ENCODE measurements around the gene RTL10. TPM values are rescaled to one million over a fixed set of nuclear protein-coding genes. Genes with fewer than 3 reads are reported as not detected.

RTL10 gene
- 10 to 100 TPM in 1 of 2 donors, 1 to 10 TPM in 1; 8.1 to 13.8 TPM for polyA plus RNA-seq

- peak within 1 kb of the TSS; percentile 94 to 97 for H3K27ac ChIP-seq (ENCODE audit: low read depth in 2 of 2, low read length in 1 of 2)
- H3K4me1 ChIP-seq (ENCODE audit: control insufficient read depth in 2 of 2, insufficient read depth in 2 of 2, low read length in 1 of 2) = peaks cover 11 to 41% of the 10 kb centered on the region in 2 donors
- WGBS, 2 donors = 0 to 1% methylated on average over 78 to 81 of the region's 81 CpGs
Measured at GRCh38 chr22:19854778-19855503, at the start of gene RTL10, which contains the start of gene GNB1L. Gene RTL10 (minus strand): TSS chr22:19854874. CDS start chr22:19852261, 2,613 bp downstream. Gene GNB1L (minus strand): TSS chr22:19854874. CDS start chr22:19821355, 33,519 bp downstream.

GRCh38 chr22:19904174-19904856 lies 49.6 kb upstream of the RTL10 start:
- no peaks in the 10 kb centered on the region for H3K4me1 ChIP-seq (ENCODE audit: control insufficient read depth in 2 of 2, insufficient read depth in 2 of 2, low read length in 1 of 2)
- no peaks in the 10 kb centered on the region for H3K9me3 ChIP-seq (ENCODE audit: control insufficient read depth in 2 of 2, insufficient read depth in 1 of 2, low read depth in 1 of 2, low read length in 1 of 2)
- 87% methylated on average over 16 of the region's 16 CpGs for WGBS, 2 donors
- H3K27ac ChIP-seq (ENCODE audit: low read depth in 2 of 2, low read length in 1 of 2) = no peak overlapping the region
- no peaks in the 10 kb centered on the region for H3K27me3 ChIP-seq (ENCODE audit: control insufficient read depth in 1 of 2, insufficient read depth in 2 of 2, low read length in 2 of 2)
- H3K4me3 ChIP-seq (ENCODE audit: low read depth in 1 of 2, low read length in 2 of 2) = no peak overlapping the region
- H3K36me3 ChIP-seq (ENCODE audit: control insufficient read depth in 2 of 2, insufficient read depth in 2 of 2, low read length in 1 of 2) = peaks cover 0 to 12% of the 10 kb centered on the region in 2 donors

More at GRCh38 chr22:19854778-19855503, at the start of gene RTL10, which contains the start of gene GNB1L:
- peak within 1 kb of the TSS; percentile 83 to 90 for H3K4me3 ChIP-seq (ENCODE audit: low read depth in 1 of 2, low read length in 2 of 2)
- no peaks in the 10 kb centered on the region for H3K9me3 ChIP-seq (ENCODE audit: control insufficient read depth in 2 of 2, insufficient read depth in 1 of 2, low read depth in 1 of 2, low read length in 1 of 2)
- peaks cover 6 to 25% of the 10 kb centered on the region in 2 donors for H3K36me3 ChIP-seq (ENCODE audit: control insufficient read depth in 2 of 2, insufficient read depth in 2 of 2, low read length in 1 of 2)
- H3K27me3 ChIP-seq (ENCODE audit: control insufficient read depth in 1 of 2, insufficient read depth in 2 of 2, low read length in 2 of 2) = no peaks in the 10 kb centered on the region

GRCh38 chr22:19903513-19903912 lies 48.8 kb upstream of the RTL10 start:
- Histone ChIP-seq H3K36me3 (ENCODE audit: control insufficient read depth in 2 of 2, insufficient read depth in 2 of 2, low read length in 1 of 2) (peaks cover 4 to 18% of the 10 kb centered on the region in 2 donors), H3K9me3 (ENCODE audit: control insufficient read depth in 2 of 2, insufficient read depth in 1 of 2, low read depth in 1 of 2, low read length in 1 of 2) (no peaks in the 10 kb centered on the region)

GRCh38 chr22:19903031-19903430 lies 48.4 kb upstream of the RTL10 start:
- peaks cover 4 to 18% of the 10 kb centered on the region in 2 donors for H3K36me3 ChIP-seq (ENCODE audit: control insufficient read depth in 2 of 2, insufficient read depth in 2 of 2, low read length in 1 of 2)

More at GRCh38 chr22:19903513-19903912, 48.8 kb upstream of the RTL10 start:
- Histone ChIP-seq H3K4me3 (ENCODE audit: low read depth in 1 of 2, low read length in 2 of 2) (no peak overlapping the region), H3K4me1 (ENCODE audit: control insufficient read depth in 2 of 2, insufficient read depth in 2 of 2, low read length in 1 of 2) (no peaks in the 10 kb centered on the region), H3K27ac (ENCODE audit: low read depth in 2 of 2, low read length in 1 of 2) (no peak overlapping the region), H3K27me3 (ENCODE audit: control insufficient read depth in 1 of 2, insufficient read depth in 2 of 2, low read length in 2 of 2) (no peaks in the 10 kb centered on the region)
- 84 to 86% methylated on average over 12 of the region's 12 CpGs for WGBS, 2 donors

GRCh38 chr22:19902245-19902715 lies 47.6 kb upstream of the RTL10 start:
- H3K9me3 ChIP-seq (ENCODE audit: control insufficient read depth in 2 of 2, insufficient read depth in 1 of 2, low read depth in 1 of 2, low read length in 1 of 2) = no peaks in the 10 kb centered on the region
- H3K27me3 ChIP-seq (ENCODE audit: control insufficient read depth in 1 of 2, insufficient read depth in 2 of 2, low read length in 2 of 2) = no peaks in the 10 kb centered on the region
- no peaks in the 10 kb centered on the region for H3K4me1 ChIP-seq (ENCODE audit: control insufficient read depth in 2 of 2, insufficient read depth in 2 of 2, low read length in 1 of 2)
- peaks cover 4 to 15% of the 10 kb centered on the region in 2 donors for H3K36me3 ChIP-seq (ENCODE audit: control insufficient read depth in 2 of 2, insufficient read depth in 2 of 2, low read length in 1 of 2)
- H3K27ac ChIP-seq (ENCODE audit: low read depth in 2 of 2, low read length in 1 of 2) = no peak overlapping the region
- 59 to 61% methylated on average over 7 of the region's 7 CpGs for WGBS, 2 donors
- no peak overlapping the region for H3K4me3 ChIP-seq (ENCODE audit: low read depth in 1 of 2, low read length in 2 of 2)

More at GRCh38 chr22:19903031-19903430, 48.4 kb upstream of the RTL10 start:
- H3K4me1 ChIP-seq (ENCODE audit: control insufficient read depth in 2 of 2, insufficient read depth in 2 of 2, low read length in 1 of 2) = no peaks in the 10 kb centered on the region
- no peak overlapping the region for H3K4me3 ChIP-seq (ENCODE audit: low read depth in 1 of 2, low read length in 2 of 2)
- no peaks in the 10 kb centered on the region for H3K27me3 ChIP-seq (ENCODE audit: control insufficient read depth in 1 of 2, insufficient read depth in 2 of 2, low read length in 2 of 2)
- WGBS, 2 donors = 88% methylated on average over 9 of the region's 9 CpGs
- H3K27ac ChIP-seq (ENCODE audit: low read depth in 2 of 2, low read length in 1 of 2) = no peak overlapping the region
- H3K9me3 ChIP-seq (ENCODE audit: control insufficient read depth in 2 of 2, insufficient read depth in 1 of 2, low read depth in 1 of 2, low read length in 1 of 2) = no peaks in the 10 kb centered on the region

GRCh38 chr22:19901577-19902244 lies 47.0 kb upstream of the RTL10 start:
- no peaks in the 10 kb centered on the region for H3K4me1 ChIP-seq (ENCODE audit: control insufficient read depth in 2 of 2, insufficient read depth in 2 of 2, low read length in 1 of 2)
- H3K27ac ChIP-seq (ENCODE audit: low read depth in 2 of 2, low read length in 1 of 2) = no peak overlapping the region
- peaks cover 4 to 15% of the 10 kb centered on the region in 2 donors for H3K36me3 ChIP-seq (ENCODE audit: control insufficient read depth in 2 of 2, insufficient read depth in 2 of 2, low read length in 1 of 2)
- no peaks in the 10 kb centered on the region for H3K9me3 ChIP-seq (ENCODE audit: control insufficient read depth in 2 of 2, insufficient read depth in 1 of 2, low read depth in 1 of 2, low read length in 1 of 2)
- 88 to 91% methylated on average over 11 of the region's 11 CpGs for WGBS, 2 donors
- H3K4me3 ChIP-seq (ENCODE audit: low read depth in 1 of 2, low read length in 2 of 2) = no peak overlapping the region
- no peaks in the 10 kb centered on the region for H3K27me3 ChIP-seq (ENCODE audit: control insufficient read depth in 1 of 2, insufficient read depth in 2 of 2, low read length in 2 of 2)

GRCh38 chr22:19900707-19901436 lies 46.2 kb upstream of the RTL10 start:
- H3K9me3 ChIP-seq (ENCODE audit: control insufficient read depth in 2 of 2, insufficient read depth in 1 of 2, low read depth in 1 of 2, low read length in 1 of 2) = no peaks in the 10 kb centered on the region
- no peak overlapping the region for H3K27ac ChIP-seq (ENCODE audit: low read depth in 2 of 2, low read length in 1 of 2)
- peaks cover 4 to 15% of the 10 kb centered on the region in 2 donors for H3K36me3 ChIP-seq (ENCODE audit: control insufficient read depth in 2 of 2, insufficient read depth in 2 of 2, low read length in 1 of 2)
- H3K27me3 ChIP-seq (ENCODE audit: control insufficient read depth in 1 of 2, insufficient read depth in 2 of 2, low read length in 2 of 2) = no peaks in the 10 kb centered on the region
- WGBS, 2 donors = 86 to 91% methylated on average over 13 of the region's 13 CpGs
- no peak overlapping the region for H3K4me3 ChIP-seq (ENCODE audit: low read depth in 1 of 2, low read length in 2 of 2)
- no peaks in the 10 kb centered on the region for H3K4me1 ChIP-seq (ENCODE audit: control insufficient read depth in 2 of 2, insufficient read depth in 2 of 2, low read length in 1 of 2)

GRCh38 chr22:19898831-19899567 lies 44.3 kb upstream of the RTL10 start:
- H3K36me3 ChIP-seq (ENCODE audit: control insufficient read depth in 2 of 2, insufficient read depth in 2 of 2, low read length in 1 of 2) = peaks cover 4 to 19% of the 10 kb centered on the region in 2 donors

More at GRCh38 chr22:19898831-19899567, 44.3 kb upstream of the RTL10 start:
- Histone ChIP-seq H3K4me1 (ENCODE audit: control insufficient read depth in 2 of 2, insufficient read depth in 2 of 2, low read length in 1 of 2) (no peaks in the 10 kb centered on the region), H3K27me3 (ENCODE audit: control insufficient read depth in 1 of 2, insufficient read depth in 2 of 2, low read length in 2 of 2) (no peaks in the 10 kb centered on the region), H3K9me3 (ENCODE audit: control insufficient read depth in 2 of 2, insufficient read depth in 1 of 2, low read depth in 1 of 2, low read length in 1 of 2) (no peaks in the 10 kb centered on the region), H3K27ac (ENCODE audit: low read depth in 2 of 2, low read length in 1 of 2) (no peak overlapping the region), H3K4me3 (ENCODE audit: low read depth in 1 of 2, low read length in 2 of 2) (no peak overlapping the region)
- 93 to 95% methylated on average over 16 of the region's 16 CpGs for WGBS, 2 donors

Data from esophagus (tissue), 2 donors.